HepG2 (cell line): ENCODE data around the gene PDK1. TPM values are rescaled to one million over a fixed set of nuclear protein-coding genes. Genes with fewer than 3 reads are reported as not detected.

Experiments
- CBX2 ChIP-seq, 2 experiments: fragments of 200-600 bp in 1 of 2; sonication (generic); formaldehyde crosslinking in 1 of 2; IDR thresholded peaks; 2 replicates each; pipeline versions ENCODE4 v1.7.0 to v1.8.1; 2018 to 2022; ENCODE audit warnings: low read depth in 2 of 2, low read length in 1 of 2, mild to moderate bottlenecking in 1 of 2, missing genetic modification reagents in 1 of 2
- FOSL2 ChIP-seq: sonication (generic); formaldehyde crosslinking; IDR thresholded peaks from 2 replicates; pipeline ENCODE4 v1.4.0; 2020; ENCODE audit warnings: missing genetic modification reagents
- GZF1 ChIP-seq: sonication (generic); formaldehyde crosslinking; IDR thresholded peaks from 2 replicates; pipeline ENCODE4 v1.5.1; 2020; ENCODE audit warnings: mild to moderate bottlenecking, missing genetic modification reagents
- HIVEP1 ChIP-seq: sonication (generic); formaldehyde crosslinking; IDR thresholded peaks from 2 replicates; pipeline ENCODE4 v1.4.0; 2020; ENCODE audit warnings: mild to moderate bottlenecking, missing genetic modification reagents
- MBD4 ChIP-seq: IDR thresholded peaks from 2 replicates; pipeline ENCODE4 v1.6.1; 2012; ENCODE audit warnings: low read length, inconsistent platforms, borderline replicate concordance
- MEIS1 ChIP-seq: sonication (generic); formaldehyde crosslinking; IDR thresholded peaks from 2 replicates; pipeline ENCODE4 v1.9.0; 2021; ENCODE audit warnings: mild to moderate bottlenecking, missing genetic modification reagents, moderate library complexity, borderline replicate concordance
- MEIS2 ChIP-seq: sonication (generic); formaldehyde crosslinking; IDR thresholded peaks from 2 replicates; pipeline ENCODE4 v1.9.0; 2021; ENCODE audit warnings: mild to moderate bottlenecking, missing genetic modification reagents
- MNT ChIP-seq: fragments of 450-650 bp; IDR thresholded peaks from 2 replicates; pipeline ENCODE4 v1.6.1; 2016
- NR2F6 ChIP-seq, 2 experiments: IDR thresholded peaks; 2 replicates each; pipeline ENCODE4 v1.6.1; 2016; ENCODE audit warnings: antibody characterized with exemption in 1 of 2, mild to moderate bottlenecking in 1 of 2
- PRDM4 ChIP-seq: sonication (generic); formaldehyde crosslinking; IDR thresholded peaks from 2 replicates; pipeline ENCODE4 v1.9.0; 2021; ENCODE audit warnings: missing genetic modification reagents, borderline replicate concordance
- REL ChIP-seq: sonication (generic); formaldehyde crosslinking; conservative IDR thresholded peaks from 2 replicates; pipeline ENCODE4 v1.8.0; 2022; ENCODE audit warnings: mild to moderate bottlenecking, missing genetic modification reagents, moderate library complexity
- RXRB ChIP-seq: IDR thresholded peaks from 2 replicates; pipeline ENCODE4 v1.6.1; 2016; ENCODE audit warnings: borderline replicate concordance, missing genetic modification reagents, missing compliant biosample characterization
- SNAPC5 ChIP-seq: sonication (generic); formaldehyde crosslinking; IDR thresholded peaks from 2 replicates; pipeline ENCODE4 v1.8.1; 2023; ENCODE audit warnings: mild to moderate bottlenecking, missing genetic modification reagents, borderline replicate concordance
- U2AF1 ChIP-seq: fragments of 200-400 bp; formaldehyde crosslinking; optimal IDR thresholded peaks from 2 replicates; pipeline ENCODE3; 2017; ENCODE audit warnings: mild to moderate bottlenecking, low read depth, low read length
- ZBTB21 ChIP-seq: sonication (generic); formaldehyde crosslinking; IDR thresholded peaks from 2 replicates; pipeline ENCODE4 v1.4.0; 2020; ENCODE audit warnings: missing genetic modification reagents
- ZBTB42 ChIP-seq: sonication (generic); formaldehyde crosslinking; IDR thresholded peaks from 2 replicates; pipeline ENCODE4 v1.5.0; 2020; ENCODE audit warnings: mild to moderate bottlenecking, missing genetic modification reagents
- ZFYVE20 ChIP-seq: sonication (generic); formaldehyde crosslinking; IDR thresholded peaks from 2 replicates; pipeline ENCODE4 v1.8.0; 2023; ENCODE audit warnings: low read depth, mild to moderate bottlenecking, moderate library complexity, missing genetic modification reagents, borderline replicate concordance
- ZMYM4 ChIP-seq: sonication (generic); formaldehyde crosslinking; IDR thresholded peaks from 2 replicates; pipeline ENCODE4 v1.8.1; 2023; ENCODE audit warnings: mild to moderate bottlenecking, missing genetic modification reagents
- ZNF12 ChIP-seq: sonication (generic); formaldehyde crosslinking; IDR thresholded peaks from 2 replicates; pipeline ENCODE4 v1.5.0; 2020; ENCODE audit warnings: missing genetic modification reagents
- ZNF207 ChIP-seq: fragments of 450-650 bp; IDR thresholded peaks from 2 replicates; pipeline ENCODE4 v1.6.1; 2016; ENCODE audit warnings: antibody characterized with exemption, borderline replicate concordance
- ZNF276 ChIP-seq: sonication (generic); formaldehyde crosslinking; IDR thresholded peaks from 2 replicates; pipeline ENCODE4 v1.4.0; 2020; ENCODE audit warnings: mild to moderate bottlenecking, low read depth, missing genetic modification reagents
- ZNF572 ChIP-seq: sonication (generic); formaldehyde crosslinking; IDR thresholded peaks from 2 replicates; pipeline ENCODE4 v1.5.1; 2020; ENCODE audit warnings: mild to moderate bottlenecking, missing genetic modification reagents
- ZNF644 ChIP-seq: IDR thresholded peaks from 2 replicates; pipeline ENCODE4 v1.6.1; 2016; ENCODE audit warnings: low read depth
- ZSCAN21 ChIP-seq: sonication (generic); formaldehyde crosslinking; IDR thresholded peaks from 2 replicates; pipeline ENCODE4 v1.8.0; 2022; ENCODE audit warnings: mild to moderate bottlenecking, missing genetic modification reagents, moderate library complexity, borderline replicate concordance
- polyA plus RNA-seq, 8 experiments: library from polyadenylated mRNA; depleted of rRNA in 3 of 8; stranded (reverse) in 7 of 8; unstranded in 1 of 8; fragments of >200 nt; fragmentation: Illumina TruSeq in 4 of 8; extraction: Trizol in 4 of 8; gene quantifications; 2 replicates each; pipeline versions ENCODE4 v1.2.1 to v1.2.3, GENCODE V29; 2011 to 2016; ENCODE audit warnings: low read depth in 4 of 8, missing spikeins in 1 of 8, mixed read lengths in 1 of 8; ENCODE audit not compliant: insufficient read depth in 1 of 8
- total RNA-seq, 5 experiments: library from RNA; depleted of rRNA; stranded (reverse); fragments of >200 nt; fragmentation: Illumina TruSeq; extraction: Trizol; gene quantifications; 2 replicates each; pipeline ENCODE4 v1.2.3, GENCODE V29; 2016; ENCODE audit warnings: low read depth in 1 of 5

PDK1 gene
- total and polyA plus RNA-seq, 2 of the 13 experiments (the other 11 are each of a cell fraction or from before 2014, with no cell fraction given) = 11.9 to 96.9 TPM

GRCh38 chr2:172555522-172556283 lies at the start of gene PDK1 (continued):
- TF ChIP-seq GZF1 (peak; percentile 34; the same call in 1 of the 2 replicates), MBD4 (no peak), ZMYM4 (CRISPR knock-in tag) (peak; percentile 86), RXRB (CRISPR knock-in tag) (no peak; the same call in 1 of the 2 replicates), FOSL2 (CRISPR knock-in tag) (peak; percentile 68), HIVEP1 (CRISPR knock-in tag) (peak; percentile 93), NR2F6 (IDR thresholded peaks at IDR 0.05) (no peak), NR2F6 (CRISPR knock-in tag; IDR thresholded peaks at IDR 0.05) (peak; percentile 71), REL (CRISPR knock-in tag) (peak; percentile 64), ZFYVE20 (0 out of 2 replicates have a peak, but pooled peaks have one; percentile 26), U2AF1 (peak; percentile 90), ZBTB21 (CRISPR knock-in tag) (peak; percentile 90), MNT (peak; percentile 15; the same call in 1 of the 2 replicates), CBX2 (IDR thresholded peaks at IDR 0.05; ENCODE audit: low read depth, low read length) (no peak), CBX2 (CRISPR knock-in tag; IDR thresholded peaks at IDR 0.05; ENCODE audit: low read depth) (no peak), ZNF572 (CRISPR knock-in tag) (0 out of 2 replicates have a peak, but pooled peaks have one; percentile 92), MEIS1 (CRISPR knock-in tag) (peak; percentile 57; the same call in 1 of the 2 replicates), ZNF12 (CRISPR knock-in tag) (no peak), ZSCAN21 (CRISPR knock-in tag) (peak; percentile 57), ZBTB42 (peak; percentile 80; the same call in 1 of the 2 replicates), PRDM4 (CRISPR knock-in tag) (peak; percentile 74; the same call in 1 of the 2 replicates), MEIS2 (CRISPR knock-in tag) (peak; percentile 95), ZNF276 (peak; percentile 58; the same call in 1 of the 2 replicates), ZNF207 (no peak), SNAPC5 (CRISPR knock-in tag) (peak; percentile 86; the same call in 1 of the 2 replicates), ZNF644 (CRISPR knock-in tag) (no peak; the same call in 1 of the 2 replicates)
